Measurements from ENCODE around the gene GDF10. TPM values are rescaled to one million over a fixed set of nuclear protein-coding genes. Genes with fewer than 3 reads are reported as not detected.

The GDF10 gene
- polyA plus RNA-seq, 1 of the 3 experiments (the other 2 are of a cell fraction): 0.02 TPM

DNA sequence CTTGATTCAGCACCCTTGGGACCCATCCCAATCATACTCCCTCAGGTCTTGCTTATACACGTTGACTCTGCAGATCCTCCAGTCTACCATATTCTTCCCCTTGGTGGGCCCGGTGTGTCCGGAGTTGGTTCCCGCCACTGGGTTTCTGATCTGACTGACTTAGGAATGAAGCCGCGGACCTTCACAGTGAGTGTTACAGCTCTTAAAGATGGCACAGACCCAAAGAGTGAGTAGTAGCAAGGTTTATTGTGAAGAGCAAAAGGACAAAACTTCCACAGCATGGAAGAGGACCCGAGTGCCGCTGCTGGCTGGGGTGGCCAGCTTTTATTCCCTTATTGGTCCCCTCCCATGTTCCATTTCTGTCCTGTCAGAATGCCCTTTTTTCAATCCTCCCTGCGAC lies 5.9 kb upstream of the GDF10 start:
- Histone ChIP-seq H3K9ac (no peak overlapping the region), H3K27me3 (ENCODE audit: insufficient read depth) (peaks cover 16% of the 10 kb centered on the region), H2AFZ (ENCODE audit: low read depth) (no peak overlapping the region), H3K79me2 (ENCODE audit: insufficient read depth) (no peaks in the 10 kb centered on the region), H3K27ac (ENCODE audit: low read depth in 2 of 2, low read length in 1 of 2) (no peak overlapping the region), H4K20me1 (ENCODE audit: insufficient read depth) (no peaks in the 10 kb centered on the region), H3K4me1 (ENCODE audit: control insufficient read depth in 1 of 2, insufficient read depth in 2 of 2, low read depth in 1 of 2, low read length in 1 of 2) (peaks cover 0 to 29% of the 10 kb centered on the region in 2 experiments; a peak in 1 of 4 replicates), H3K4me3 (ENCODE audit: low read depth in 2 of 2, low read length in 1 of 2) (no peak overlapping the region), H3K9me2 (no peaks in the 10 kb centered on the region), H3K36me3 (replicated peaks in 1 of 2; ENCODE audit: control insufficient read depth in 1 of 2, insufficient read depth in 2 of 2, low read length in 1 of 2) (no peaks in the 10 kb centered on the region), H3F3A (replicated peaks; ENCODE audit: insufficient read depth) (no peaks in the 10 kb centered on the region), H3K4me2 (no peak overlapping the region), H3K9me3 (no peaks in the 10 kb centered on the region)
- POLR2A ChIA-PET: no interaction called here
- no peak for DNase-seq
- TF ChIP-seq SIN3A (IDR thresholded peaks at IDR 0.05; ENCODE audit: borderline replicate concordance, low read depth, low read length) (no peak), RXRA (IDR thresholded peaks at IDR 0.05; ENCODE audit: borderline replicate concordance, low read depth) (no peak), MEF2A (IDR thresholded peaks at IDR 0.05; ENCODE audit: borderline replicate concordance, low read depth) (no peak), GABPA (IDR thresholded peaks at IDR 0.05; ENCODE audit: low read depth) (no peak), RFX5 (IDR thresholded peaks at IDR 0.05; ENCODE audit: low read length) (no peak), TAF1 (IDR thresholded peaks at IDR 0.05; ENCODE audit: borderline replicate concordance, low read depth, low read length) (no peak), EZH2phosphoT487 (IDR thresholded peaks at IDR 0.05; ENCODE audit: borderline replicate concordance, low read depth) (no peak), NRF1 (IDR thresholded peaks at IDR 0.05; ENCODE audit: low read depth, low read length) (no peak), TCF12 (IDR thresholded peaks at IDR 0.05) (no peak), FOXJ3 (CRISPR knock-in tag; IDR thresholded peaks at IDR 0.05) (no peak), YY1 (IDR thresholded peaks at IDR 0.05; ENCODE audit: low read depth) (no peak), RCOR1 (IDR thresholded peaks at IDR 0.05; ENCODE audit: low read length) (no peak), POLR2AphosphoS5 (IDR thresholded peaks at IDR 0.05; ENCODE audit: low read depth, low read length) (no peak), ELF1 (IDR thresholded peaks at IDR 0.05) (no peak), CHD2 (IDR thresholded peaks at IDR 0.05; ENCODE audit: low read length, partially characterized antibody) (no peak)
- TF ChIP-seq, protein P1, sequence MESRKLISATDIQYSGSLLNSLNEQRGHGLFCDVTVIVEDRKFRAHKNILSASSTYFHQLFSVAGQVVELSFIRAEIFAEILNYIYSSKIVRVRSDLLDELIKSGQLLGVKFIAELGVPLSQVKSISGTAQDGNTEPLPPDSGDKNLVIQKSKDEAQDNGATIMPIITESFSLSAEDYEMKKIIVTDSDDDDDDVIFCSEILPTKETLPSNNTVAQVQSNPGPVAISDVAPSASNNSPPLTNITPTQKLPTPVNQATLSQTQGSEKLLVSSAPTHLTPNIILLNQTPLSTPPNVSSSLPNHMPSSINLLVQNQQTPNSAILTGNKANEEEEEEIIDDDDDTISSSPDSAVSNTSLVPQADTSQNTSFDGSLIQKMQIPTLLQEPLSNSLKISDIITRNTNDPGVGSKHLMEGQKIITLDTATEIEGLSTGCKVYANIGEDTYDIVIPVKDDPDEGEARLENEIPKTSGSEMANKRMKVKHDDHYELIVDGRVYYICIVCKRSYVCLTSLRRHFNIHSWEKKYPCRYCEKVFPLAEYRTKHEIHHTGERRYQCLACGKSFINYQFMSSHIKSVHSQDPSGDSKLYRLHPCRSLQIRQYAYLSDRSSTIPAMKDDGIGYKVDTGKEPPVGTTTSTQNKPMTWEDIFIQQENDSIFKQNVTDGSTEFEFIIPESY (IDR thresholded peaks at IDR 0.05; ENCODE audit: borderline replicate concordance, low read depth): no peak
- TF ChIP-seq, protein P2, sequence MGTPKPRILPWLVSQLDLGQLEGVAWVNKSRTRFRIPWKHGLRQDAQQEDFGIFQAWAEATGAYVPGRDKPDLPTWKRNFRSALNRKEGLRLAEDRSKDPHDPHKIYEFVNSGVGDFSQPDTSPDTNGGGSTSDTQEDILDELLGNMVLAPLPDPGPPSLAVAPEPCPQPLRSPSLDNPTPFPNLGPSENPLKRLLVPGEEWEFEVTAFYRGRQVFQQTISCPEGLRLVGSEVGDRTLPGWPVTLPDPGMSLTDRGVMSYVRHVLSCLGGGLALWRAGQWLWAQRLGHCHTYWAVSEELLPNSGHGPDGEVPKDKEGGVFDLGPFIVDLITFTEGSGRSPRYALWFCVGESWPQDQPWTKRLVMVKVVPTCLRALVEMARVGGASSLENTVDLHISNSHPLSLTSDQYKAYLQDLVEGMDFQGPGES (IDR thresholded peaks at IDR 0.05; ENCODE audit: low read depth, low read length): no peak
- TF ChIP-seq, protein P3, sequence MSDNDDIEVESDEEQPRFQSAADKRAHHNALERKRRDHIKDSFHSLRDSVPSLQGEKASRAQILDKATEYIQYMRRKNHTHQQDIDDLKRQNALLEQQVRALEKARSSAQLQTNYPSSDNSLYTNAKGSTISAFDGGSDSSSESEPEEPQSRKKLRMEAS (IDR thresholded peaks at IDR 0.05; ENCODE audit: low read depth): no peak
- CTCF ChIA-PET: no interaction called here
- WGBS (ENCODE audit: low lambda C conversion rate): 64% methylated on average over 9 of the region's 9 CpGs
